OCI-LY3 (cell line): ENCODE data around the gene WDR46.

Source experiments
- CTCF ChIP-seq: fragments of 200-600, 300-600 bp; sonication (generic); IDR thresholded peaks from 2 replicates; pipeline ENCODE4 v1.5.1; 2014; ENCODE audit warnings: antibody characterized with exemption, low read length, low read depth
- EZH2phosphoT487 ChIP-seq: fragments of 200-600 bp; shearing (Covaris generic); IDR thresholded peaks from 2 replicates; pipeline ENCODE4 v1.6.1; 2018; ENCODE audit warnings: antibody characterized with exemption, mixed run types, low read depth

DNA sequence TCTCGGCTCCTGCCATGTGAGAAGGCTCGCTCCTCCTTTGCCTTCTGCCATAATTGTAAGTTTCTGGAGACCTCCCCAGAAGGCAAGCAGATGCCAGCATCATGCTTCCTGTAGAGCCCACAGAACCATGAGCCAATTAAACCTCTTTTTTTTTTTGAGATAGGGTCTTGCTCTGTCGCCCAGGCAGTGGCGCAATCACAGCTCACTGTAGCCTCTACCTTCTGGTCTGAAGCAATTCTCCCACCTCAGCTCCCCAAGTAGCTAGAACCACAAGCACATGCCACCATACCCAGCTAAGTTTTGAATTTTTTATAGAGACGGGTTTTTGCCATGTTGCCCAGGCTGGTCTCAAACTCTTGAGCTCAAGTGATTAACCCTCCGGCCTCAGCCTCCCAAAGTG lies 52.2 kb downstream of the WDR46 start:
- no peak for TF ChIP-seq EZH2phosphoT487
- TF ChIP-seq CTCF: no peak
